Measurements from ENCODE around the gene JDP2. TPM values are rescaled to one million over a fixed set of nuclear protein-coding genes. Genes with fewer than 3 reads are reported as not detected.

JDP2 gene
- total RNA-seq, 1 experiment from 2014 or later = 23.3 TPM

DNA sequence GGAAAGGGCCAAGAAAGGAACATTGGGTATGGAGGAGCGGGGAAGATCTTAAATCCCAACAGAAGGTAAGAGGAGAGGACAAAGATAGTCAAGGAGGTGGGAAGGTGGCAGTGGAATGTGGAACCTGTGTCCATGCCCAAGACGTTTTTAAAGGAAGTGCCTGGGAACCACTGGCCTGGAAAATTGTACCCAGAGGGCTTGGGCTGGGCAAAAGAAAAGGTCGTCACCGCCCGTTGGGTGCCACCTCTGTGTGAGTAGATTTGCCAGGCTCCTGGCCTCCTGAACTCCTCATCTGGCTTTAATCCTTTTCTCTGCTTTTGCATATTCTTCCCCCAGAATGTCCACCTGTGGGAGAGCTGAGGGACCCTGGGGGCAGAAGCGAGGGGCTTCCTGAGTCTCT is 32.6 kb downstream of the JDP2 start:
- H3K36me3 Mint-ChIP-seq = peaks cover 10% of the 10 kb centered on the region
- no peaks in the 10 kb centered on the region for H3K9me3 Mint-ChIP-seq
- H3K4me3 Mint-ChIP-seq = no peak overlapping the region
- ChIA-PET CTCF (interaction anchor here (1.5 kb wide), 1 partner anchor 152 kb away, joined by 3 read pairs; no protein-coding TSS in a partner anchor), POLR2A (no interaction called here)
- no peak for ATAC-seq
- peak overlapping the region; percentile 74 for H3K27ac Mint-ChIP-seq
- H3K4me1 Mint-ChIP-seq = peaks cover 44% of the 10 kb centered on the region
- H3K27me3 Mint-ChIP-seq (ENCODE audit: low read depth) = no peaks in the 10 kb centered on the region
- no peak for DNase-seq (ENCODE audit: low spot score)
- TF ChIP-seq OVOL2 (CRISPR knock-in tag; IDR thresholded peaks at IDR 0.05; ENCODE audit: borderline replicate concordance) = no peak
- TF ChIP-seq, protein P1, sequence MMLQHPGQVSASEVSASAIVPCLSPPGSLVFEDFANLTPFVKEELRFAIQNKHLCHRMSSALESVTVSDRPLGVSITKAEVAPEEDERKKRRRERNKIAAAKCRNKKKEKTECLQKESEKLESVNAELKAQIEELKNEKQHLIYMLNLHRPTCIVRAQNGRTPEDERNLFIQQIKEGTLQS (CRISPR knock-in tag; conservative IDR thresholded peaks at IDR 0.05) = no peak

DNA sequence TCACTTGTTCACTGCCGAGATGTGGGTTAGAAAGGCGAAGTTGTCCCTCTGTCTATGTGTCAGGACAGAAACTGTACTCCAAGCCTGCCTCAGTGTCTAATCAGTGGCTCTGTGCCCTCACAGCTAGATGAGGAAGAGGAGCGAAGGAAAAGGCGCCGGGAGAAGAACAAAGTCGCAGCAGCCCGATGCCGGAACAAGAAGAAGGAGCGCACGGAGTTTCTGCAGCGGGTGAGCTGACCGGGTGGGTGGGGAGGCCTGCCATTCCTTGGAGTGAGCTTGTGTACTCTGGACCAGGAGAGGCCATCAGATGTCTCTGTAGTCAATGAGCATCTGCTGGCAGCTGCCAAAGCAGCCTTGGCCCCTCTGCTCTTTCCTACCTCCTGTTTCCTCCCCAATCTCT is 33.5 kb downstream of the JDP2 start:
- ChIA-PET POLR2A (no interaction called here), CTCF (no interaction called here)
- TF ChIP-seq GABPB1 (CRISPR knock-in tag; IDR thresholded peaks at IDR 0.05) (no peak), NR1H2 (CRISPR knock-in tag; IDR thresholded peaks at IDR 0.05) (no peak), KAT7 (CRISPR knock-in tag; IDR thresholded peaks at IDR 0.05; ENCODE audit: borderline replicate concordance) (no peak)
- TF ChIP-seq, protein P2, sequence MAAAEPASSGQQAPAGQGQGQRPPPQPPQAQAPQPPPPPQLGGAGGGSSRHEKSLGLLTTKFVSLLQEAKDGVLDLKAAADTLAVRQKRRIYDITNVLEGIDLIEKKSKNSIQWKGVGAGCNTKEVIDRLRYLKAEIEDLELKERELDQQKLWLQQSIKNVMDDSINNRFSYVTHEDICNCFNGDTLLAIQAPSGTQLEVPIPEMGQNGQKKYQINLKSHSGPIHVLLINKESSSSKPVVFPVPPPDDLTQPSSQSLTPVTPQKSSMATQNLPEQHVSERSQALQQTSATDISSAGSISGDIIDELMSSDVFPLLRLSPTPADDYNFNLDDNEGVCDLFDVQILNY (CRISPR knock-in tag; IDR thresholded peaks at IDR 0.05) = no peak

DNA sequence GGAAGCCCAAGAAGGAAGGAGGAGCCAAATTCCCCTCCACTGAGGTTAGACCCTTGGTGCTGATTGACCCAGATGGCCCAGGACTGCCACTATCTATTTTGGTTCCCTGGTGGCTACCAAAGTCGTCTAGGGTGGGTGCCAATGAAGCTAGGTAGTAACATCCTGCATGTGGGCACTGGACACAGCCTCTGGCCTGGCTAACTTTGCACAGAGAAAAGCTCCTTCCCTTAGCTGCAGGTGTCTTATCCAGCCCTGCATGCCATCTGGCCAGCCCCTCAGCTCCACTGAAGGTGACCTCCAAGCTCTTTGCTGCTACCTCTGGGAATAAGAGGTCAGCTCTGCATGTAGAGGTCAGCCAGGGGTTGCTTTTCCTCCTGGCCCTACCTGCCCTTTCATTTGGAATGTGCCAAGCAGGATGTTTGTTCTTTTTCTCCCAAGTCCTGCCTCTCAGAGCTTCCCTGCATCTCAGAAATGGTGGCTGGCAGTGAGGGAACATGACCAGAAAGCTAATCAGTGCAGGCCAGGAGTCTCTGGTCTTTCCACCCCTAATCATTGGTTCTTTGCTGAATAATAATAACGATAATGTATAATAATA is 34.0 kb downstream of the JDP2 start:
- no peaks in the 10 kb centered on the region for H3K9me3 Mint-ChIP-seq
- no peak for ATAC-seq
- H3K4me1 Mint-ChIP-seq = peaks cover 29% of the 10 kb centered on the region
- POLR2A ChIA-PET = no interaction called here
- no peak for DNase-seq (ENCODE audit: low spot score)
- no peak overlapping the region for H3K4me3 Mint-ChIP-seq
- no peak overlapping the region for H3K27ac Mint-ChIP-seq
- CTCF ChIA-PET = interaction anchor here (0.9 kb wide), 1 partner anchor 44 kb away, joined by 3 read pairs; no protein-coding TSS in a partner anchor
- peaks cover 10% of the 10 kb centered on the region for H3K36me3 Mint-ChIP-seq
- H3K27me3 Mint-ChIP-seq (ENCODE audit: low read depth) = no peaks in the 10 kb centered on the region
- TF ChIP-seq RELA (CRISPR knock-in tag; IDR thresholded peaks at IDR 0.05; ENCODE audit: borderline replicate concordance) (no peak), FOXK1 (CRISPR knock-in tag; IDR thresholded peaks at IDR 0.05) (no peak), ZBTB21 (CRISPR knock-in tag; IDR thresholded peaks at IDR 0.05; ENCODE audit: borderline replicate concordance) (no peak)
- TF ChIP-seq, protein P3, sequence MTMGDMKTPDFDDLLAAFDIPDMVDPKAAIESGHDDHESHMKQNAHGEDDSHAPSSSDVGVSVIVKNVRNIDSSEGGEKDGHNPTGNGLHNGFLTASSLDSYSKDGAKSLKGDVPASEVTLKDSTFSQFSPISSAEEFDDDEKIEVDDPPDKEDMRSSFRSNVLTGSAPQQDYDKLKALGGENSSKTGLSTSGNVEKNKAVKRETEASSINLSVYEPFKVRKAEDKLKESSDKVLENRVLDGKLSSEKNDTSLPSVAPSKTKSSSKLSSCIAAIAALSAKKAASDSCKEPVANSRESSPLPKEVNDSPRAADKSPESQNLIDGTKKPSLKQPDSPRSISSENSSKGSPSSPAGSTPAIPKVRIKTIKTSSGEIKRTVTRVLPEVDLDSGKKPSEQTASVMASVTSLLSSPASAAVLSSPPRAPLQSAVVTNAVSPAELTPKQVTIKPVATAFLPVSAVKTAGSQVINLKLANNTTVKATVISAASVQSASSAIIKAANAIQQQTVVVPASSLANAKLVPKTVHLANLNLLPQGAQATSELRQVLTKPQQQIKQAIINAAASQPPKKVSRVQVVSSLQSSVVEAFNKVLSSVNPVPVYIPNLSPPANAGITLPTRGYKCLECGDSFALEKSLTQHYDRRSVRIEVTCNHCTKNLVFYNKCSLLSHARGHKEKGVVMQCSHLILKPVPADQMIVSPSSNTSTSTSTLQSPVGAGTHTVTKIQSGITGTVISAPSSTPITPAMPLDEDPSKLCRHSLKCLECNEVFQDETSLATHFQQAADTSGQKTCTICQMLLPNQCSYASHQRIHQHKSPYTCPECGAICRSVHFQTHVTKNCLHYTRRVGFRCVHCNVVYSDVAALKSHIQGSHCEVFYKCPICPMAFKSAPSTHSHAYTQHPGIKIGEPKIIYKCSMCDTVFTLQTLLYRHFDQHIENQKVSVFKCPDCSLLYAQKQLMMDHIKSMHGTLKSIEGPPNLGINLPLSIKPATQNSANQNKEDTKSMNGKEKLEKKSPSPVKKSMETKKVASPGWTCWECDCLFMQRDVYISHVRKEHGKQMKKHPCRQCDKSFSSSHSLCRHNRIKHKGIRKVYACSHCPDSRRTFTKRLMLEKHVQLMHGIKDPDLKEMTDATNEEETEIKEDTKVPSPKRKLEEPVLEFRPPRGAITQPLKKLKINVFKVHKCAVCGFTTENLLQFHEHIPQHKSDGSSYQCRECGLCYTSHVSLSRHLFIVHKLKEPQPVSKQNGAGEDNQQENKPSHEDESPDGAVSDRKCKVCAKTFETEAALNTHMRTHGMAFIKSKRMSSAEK (CRISPR knock-in tag; IDR thresholded peaks at IDR 0.05; ENCODE audit: borderline replicate concordance) = no peak

More for the DNA sequence above, 33.5 kb downstream of the JDP2 start:
- Mint-ChIP-seq H3K9me3 (no peaks in the 10 kb centered on the region), H3K27me3 (ENCODE audit: low read depth) (no peaks in the 10 kb centered on the region), H3K4me3 (no peak overlapping the region), H3K27ac (no peak overlapping the region), H3K4me1 (peaks cover 35% of the 10 kb centered on the region), H3K36me3 (peaks cover 10% of the 10 kb centered on the region)
- DNase-seq (ENCODE audit: low spot score) (no peak), ATAC-seq (no peak)

DNA sequence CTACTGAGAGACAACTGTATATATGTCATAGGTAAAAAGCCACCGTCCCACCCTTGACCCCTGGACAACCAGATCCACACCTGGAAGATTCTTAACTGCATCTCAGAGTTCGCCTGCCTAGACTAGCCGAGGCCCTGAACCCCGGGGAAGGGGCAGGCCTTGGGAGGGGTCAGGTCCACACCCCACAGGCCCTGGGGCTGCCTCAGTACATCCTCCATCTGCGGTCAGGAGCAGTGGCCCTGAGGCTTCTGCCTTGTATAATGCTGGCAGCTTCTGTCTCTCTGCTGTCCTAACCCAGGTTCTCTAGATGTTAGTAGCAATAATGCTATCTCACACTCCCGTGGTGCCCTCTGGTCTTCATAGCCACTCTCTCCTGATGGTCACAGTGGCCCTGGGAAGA is 36.8 kb downstream of the JDP2 start:
- Mint-ChIP-seq H3K4me3 (no peak overlapping the region), H3K27me3 (ENCODE audit: low read depth) (no peaks in the 10 kb centered on the region), H3K36me3 (peaks cover 15% of the 10 kb centered on the region), H3K9me3 (no peaks in the 10 kb centered on the region), H3K4me1 (peaks cover 7% of the 10 kb centered on the region), H3K27ac (0 out of 2 replicates have a peak overlapping the region, but pooled peaks have one; percentile 11)
- POLR2A ChIA-PET = no interaction called here
- no peak for DNase-seq (ENCODE audit: low spot score)
- no peak for ATAC-seq
- CTCF ChIA-PET = interaction anchor here (0.8 kb wide), 1 partner anchor 24 kb away, joined by 3 read pairs; no protein-coding TSS in a partner anchor
- TF ChIP-seq, protein P4, sequence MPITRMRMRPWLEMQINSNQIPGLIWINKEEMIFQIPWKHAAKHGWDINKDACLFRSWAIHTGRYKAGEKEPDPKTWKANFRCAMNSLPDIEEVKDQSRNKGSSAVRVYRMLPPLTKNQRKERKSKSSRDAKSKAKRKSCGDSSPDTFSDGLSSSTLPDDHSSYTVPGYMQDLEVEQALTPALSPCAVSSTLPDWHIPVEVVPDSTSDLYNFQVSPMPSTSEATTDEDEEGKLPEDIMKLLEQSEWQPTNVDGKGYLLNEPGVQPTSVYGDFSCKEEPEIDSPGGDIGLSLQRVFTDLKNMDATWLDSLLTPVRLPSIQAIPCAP (CRISPR knock-in tag; IDR thresholded peaks at IDR 0.05) = no peak
- TF ChIP-seq ESRRA (CRISPR knock-in tag; IDR thresholded peaks at IDR 0.05; ENCODE audit: borderline replicate concordance) (no peak), RORB (CRISPR knock-in tag; IDR thresholded peaks at IDR 0.05) (no peak), ZBTB21 (CRISPR knock-in tag; IDR thresholded peaks at IDR 0.05; ENCODE audit: borderline replicate concordance) (no peak), ZNF138 (CRISPR knock-in tag; conservative IDR thresholded peaks at IDR 0.05) (no peak)
- TF ChIP-seq, protein P5, sequence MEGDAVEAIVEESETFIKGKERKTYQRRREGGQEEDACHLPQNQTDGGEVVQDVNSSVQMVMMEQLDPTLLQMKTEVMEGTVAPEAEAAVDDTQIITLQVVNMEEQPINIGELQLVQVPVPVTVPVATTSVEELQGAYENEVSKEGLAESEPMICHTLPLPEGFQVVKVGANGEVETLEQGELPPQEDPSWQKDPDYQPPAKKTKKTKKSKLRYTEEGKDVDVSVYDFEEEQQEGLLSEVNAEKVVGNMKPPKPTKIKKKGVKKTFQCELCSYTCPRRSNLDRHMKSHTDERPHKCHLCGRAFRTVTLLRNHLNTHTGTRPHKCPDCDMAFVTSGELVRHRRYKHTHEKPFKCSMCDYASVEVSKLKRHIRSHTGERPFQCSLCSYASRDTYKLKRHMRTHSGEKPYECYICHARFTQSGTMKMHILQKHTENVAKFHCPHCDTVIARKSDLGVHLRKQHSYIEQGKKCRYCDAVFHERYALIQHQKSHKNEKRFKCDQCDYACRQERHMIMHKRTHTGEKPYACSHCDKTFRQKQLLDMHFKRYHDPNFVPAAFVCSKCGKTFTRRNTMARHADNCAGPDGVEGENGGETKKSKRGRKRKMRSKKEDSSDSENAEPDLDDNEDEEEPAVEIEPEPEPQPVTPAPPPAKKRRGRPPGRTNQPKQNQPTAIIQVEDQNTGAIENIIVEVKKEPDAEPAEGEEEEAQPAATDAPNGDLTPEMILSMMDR (IDR thresholded peaks at IDR 0.05) = no peak
- TF ChIP-seq, protein P6, sequence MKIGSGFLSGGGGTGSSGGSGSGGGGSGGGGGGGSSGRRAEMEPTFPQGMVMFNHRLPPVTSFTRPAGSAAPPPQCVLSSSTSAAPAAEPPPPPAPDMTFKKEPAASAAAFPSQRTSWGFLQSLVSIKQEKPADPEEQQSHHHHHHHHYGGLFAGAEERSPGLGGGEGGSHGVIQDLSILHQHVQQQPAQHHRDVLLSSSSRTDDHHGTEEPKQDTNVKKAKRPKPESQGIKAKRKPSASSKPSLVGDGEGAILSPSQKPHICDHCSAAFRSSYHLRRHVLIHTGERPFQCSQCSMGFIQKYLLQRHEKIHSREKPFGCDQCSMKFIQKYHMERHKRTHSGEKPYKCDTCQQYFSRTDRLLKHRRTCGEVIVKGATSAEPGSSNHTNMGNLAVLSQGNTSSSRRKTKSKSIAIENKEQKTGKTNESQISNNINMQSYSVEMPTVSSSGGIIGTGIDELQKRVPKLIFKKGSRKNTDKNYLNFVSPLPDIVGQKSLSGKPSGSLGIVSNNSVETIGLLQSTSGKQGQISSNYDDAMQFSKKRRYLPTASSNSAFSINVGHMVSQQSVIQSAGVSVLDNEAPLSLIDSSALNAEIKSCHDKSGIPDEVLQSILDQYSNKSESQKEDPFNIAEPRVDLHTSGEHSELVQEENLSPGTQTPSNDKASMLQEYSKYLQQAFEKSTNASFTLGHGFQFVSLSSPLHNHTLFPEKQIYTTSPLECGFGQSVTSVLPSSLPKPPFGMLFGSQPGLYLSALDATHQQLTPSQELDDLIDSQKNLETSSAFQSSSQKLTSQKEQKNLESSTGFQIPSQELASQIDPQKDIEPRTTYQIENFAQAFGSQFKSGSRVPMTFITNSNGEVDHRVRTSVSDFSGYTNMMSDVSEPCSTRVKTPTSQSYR (CRISPR knock-in tag; IDR thresholded peaks at IDR 0.05) = no peak
